Stimulated activated CD4-positive, alpha-beta T cell treated with anti-CD3 and anti-CD28 coated beads, Interleukin-2, amount 100 ng/mL, for 24 hours (primary cell): ENCODE measurements around the gene TOP2A.

Source experiments
- DNase-seq, 2 donors: peaks; one replicate each; pipeline ENCODE4 v3.0.0-alpha.2; 2020

Gene TOP2A, protein sequence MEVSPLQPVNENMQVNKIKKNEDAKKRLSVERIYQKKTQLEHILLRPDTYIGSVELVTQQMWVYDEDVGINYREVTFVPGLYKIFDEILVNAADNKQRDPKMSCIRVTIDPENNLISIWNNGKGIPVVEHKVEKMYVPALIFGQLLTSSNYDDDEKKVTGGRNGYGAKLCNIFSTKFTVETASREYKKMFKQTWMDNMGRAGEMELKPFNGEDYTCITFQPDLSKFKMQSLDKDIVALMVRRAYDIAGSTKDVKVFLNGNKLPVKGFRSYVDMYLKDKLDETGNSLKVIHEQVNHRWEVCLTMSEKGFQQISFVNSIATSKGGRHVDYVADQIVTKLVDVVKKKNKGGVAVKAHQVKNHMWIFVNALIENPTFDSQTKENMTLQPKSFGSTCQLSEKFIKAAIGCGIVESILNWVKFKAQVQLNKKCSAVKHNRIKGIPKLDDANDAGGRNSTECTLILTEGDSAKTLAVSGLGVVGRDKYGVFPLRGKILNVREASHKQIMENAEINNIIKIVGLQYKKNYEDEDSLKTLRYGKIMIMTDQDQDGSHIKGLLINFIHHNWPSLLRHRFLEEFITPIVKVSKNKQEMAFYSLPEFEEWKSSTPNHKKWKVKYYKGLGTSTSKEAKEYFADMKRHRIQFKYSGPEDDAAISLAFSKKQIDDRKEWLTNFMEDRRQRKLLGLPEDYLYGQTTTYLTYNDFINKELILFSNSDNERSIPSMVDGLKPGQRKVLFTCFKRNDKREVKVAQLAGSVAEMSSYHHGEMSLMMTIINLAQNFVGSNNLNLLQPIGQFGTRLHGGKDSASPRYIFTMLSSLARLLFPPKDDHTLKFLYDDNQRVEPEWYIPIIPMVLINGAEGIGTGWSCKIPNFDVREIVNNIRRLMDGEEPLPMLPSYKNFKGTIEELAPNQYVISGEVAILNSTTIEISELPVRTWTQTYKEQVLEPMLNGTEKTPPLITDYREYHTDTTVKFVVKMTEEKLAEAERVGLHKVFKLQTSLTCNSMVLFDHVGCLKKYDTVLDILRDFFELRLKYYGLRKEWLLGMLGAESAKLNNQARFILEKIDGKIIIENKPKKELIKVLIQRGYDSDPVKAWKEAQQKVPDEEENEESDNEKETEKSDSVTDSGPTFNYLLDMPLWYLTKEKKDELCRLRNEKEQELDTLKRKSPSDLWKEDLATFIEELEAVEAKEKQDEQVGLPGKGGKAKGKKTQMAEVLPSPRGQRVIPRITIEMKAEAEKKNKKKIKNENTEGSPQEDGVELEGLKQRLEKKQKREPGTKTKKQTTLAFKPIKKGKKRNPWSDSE (N-terminal part only)

DNA sequence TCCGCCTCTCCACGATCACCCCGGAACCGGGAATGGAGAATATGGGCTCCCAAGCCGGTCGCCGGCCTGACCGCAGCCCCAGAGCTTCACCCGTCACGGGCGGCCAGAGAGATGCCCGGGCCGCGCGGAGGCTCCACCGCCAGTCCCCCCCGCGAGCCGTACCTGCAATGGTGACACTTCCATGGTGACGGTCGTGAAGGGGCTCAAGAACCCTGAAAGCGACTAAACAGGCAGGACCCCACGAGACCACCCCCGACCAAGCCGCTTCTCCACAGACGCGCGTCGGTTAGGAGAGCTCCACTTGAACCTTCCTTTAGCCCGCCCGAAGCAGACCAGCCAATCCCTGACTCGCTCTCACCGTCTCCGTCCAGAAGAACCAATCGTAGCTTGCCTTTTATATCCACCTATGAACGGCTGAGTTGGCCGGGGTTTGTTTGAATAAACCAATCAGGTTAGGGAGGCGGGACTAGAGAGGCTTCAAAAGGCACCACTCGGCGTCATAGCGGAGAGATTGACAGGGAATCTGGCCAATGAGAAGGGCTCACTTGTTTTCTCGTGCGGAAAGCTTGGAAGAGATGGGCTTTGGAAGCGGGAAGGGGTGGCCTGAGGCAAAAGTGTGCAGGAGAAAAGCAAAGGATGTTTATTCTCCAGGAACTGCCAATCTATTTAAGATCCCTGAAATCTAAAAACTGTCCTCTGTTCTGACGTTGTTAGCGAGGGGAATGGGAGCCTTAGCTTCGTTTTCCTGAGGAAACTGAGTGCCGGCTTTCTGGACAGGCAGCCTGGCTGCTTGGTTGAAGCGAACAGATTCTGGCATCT is at the start of gene TOP2A:
TOP2A (minus strand) TSS at position 288 of the 819 bp plus-strand sequence; CDS start at position 183, 105 bp downstream.
- peak; percentile 91 to 94 for DNase-seq

- no peak for DNase-seq
These were observed 49.7 kb upstream of the TOP2A start for GRCh38 chr17:40467281-40467867.

DNA sequence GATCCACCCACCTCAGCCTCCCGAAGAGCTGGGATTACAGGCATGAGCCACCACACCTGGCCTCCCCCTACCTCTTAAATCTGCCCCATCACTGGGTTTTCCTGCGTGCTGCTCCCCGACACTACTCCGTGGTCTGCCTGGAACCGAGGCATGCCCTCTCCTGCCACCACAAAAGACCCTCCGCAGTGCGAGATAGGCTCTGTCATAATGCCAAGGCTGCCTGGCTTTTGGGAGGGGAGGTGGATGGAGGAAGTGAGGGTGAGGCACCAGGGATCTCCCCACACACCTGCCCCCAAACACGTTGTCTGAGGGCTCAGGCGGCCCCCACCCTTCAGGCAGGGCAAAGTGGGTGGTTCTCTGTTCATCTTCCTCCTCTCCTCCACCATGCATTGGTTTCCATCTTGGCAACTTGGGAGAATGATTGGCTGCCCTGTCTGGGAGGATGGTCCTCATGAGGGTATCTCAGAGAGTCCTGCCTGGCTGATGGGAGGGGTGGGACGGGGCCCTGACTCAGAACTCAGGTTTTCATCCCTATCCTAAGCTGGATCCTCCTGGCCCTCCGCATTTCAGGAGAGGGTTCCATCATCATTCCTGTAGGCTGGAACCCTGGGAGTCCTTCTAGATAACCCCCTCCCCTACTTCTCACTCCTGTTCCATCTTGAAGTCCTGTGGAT is 48.7 kb upstream of the TOP2A start:
- DNase-seq = no peak

DNA sequence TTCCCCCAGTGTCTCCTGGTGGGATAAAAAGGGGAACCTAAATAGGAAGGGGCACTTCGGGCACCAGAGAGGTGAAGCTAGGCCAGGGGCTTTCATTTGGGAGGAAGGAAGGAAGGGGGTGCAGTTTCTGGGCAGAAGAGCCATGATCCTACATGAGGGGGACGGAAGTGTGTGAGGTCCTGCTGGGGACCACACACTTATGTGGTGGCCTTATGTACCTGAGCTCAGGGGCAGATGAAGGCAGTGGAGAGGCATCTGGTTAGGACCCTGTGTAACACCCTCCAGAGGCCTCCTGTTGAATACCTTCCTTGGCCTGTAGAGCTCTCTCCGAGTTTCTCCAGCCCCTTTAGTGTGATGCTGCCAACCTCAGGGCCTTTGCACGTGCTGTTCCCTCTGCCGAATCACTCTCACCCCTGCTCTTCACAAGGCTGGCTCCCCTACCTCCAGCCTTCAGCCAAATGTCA is 46.7 kb upstream of the TOP2A start:
- no peak for DNase-seq

DNA sequence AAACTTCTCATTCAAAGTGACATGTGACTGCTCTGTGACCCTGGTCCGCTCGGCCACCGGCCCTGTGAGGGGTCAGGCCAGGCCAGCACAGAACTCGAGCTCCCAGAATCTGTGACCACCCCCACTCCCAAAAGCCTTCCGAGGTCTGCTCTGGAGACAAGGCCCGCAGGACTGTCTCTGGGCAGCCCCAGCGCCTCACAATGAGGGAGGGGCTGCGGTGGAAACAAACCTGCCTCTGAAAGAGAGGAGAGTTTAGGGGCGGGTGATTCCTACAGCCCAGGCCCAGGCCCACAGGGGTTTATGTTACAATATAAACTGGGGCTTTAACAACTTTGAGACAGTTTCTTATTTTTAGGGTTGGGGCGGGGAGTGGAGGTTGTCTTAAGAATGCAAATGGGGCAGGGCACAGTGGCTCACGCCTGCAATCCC is 45.4 kb upstream of the TOP2A start:
- no peak for DNase-seq

DNA sequence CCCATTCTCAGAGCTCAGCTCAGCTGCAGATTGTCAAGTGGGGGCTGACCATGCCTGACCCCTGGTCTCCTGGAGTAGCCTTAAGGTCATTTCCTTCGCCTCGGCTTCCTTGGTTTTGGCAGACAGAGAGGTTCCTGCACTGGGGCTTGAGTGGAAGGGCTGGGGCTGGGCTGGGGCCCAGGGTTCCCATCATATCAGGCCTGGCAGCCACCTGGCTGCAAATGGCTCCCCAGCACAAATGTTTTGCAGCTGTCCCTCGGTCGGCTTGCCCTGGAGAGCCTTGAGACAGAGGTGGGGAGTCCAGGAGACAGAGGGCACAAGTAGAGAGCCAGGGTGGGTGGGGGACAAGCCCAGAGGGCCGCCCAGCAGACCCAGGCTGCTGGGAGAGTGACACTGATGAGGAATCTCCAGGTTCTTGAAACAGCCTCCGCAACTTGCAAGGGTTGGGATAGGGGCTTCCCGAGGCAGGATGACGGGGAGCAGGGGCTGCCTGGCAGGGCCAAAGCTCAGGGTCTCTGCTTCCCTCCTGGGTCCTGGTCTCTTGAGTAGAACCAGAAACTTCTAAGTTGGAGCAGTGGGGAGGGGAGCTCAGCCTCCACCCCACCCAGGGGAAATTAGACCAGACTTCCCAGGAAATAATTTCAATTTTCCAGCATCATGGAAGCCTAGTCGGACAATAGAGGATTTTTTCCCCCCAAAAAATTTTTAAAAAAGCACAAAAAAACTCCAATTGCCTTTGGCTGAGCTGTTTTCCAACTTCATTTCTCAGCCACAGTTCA is 44.8 kb upstream of the TOP2A start:
- DNase-seq = no peak

GRCh38 chr17:40461732-40462342 is 44.1 kb upstream of the TOP2A start:
- DNase-seq = no peak

- no peak for DNase-seq
These were observed 43.5 kb upstream of the TOP2A start for GRCh38 chr17:40460968-40461731.

- no peak for DNase-seq
These were observed 42.9 kb upstream of the TOP2A start for GRCh38 chr17:40460604-40460967.

DNA sequence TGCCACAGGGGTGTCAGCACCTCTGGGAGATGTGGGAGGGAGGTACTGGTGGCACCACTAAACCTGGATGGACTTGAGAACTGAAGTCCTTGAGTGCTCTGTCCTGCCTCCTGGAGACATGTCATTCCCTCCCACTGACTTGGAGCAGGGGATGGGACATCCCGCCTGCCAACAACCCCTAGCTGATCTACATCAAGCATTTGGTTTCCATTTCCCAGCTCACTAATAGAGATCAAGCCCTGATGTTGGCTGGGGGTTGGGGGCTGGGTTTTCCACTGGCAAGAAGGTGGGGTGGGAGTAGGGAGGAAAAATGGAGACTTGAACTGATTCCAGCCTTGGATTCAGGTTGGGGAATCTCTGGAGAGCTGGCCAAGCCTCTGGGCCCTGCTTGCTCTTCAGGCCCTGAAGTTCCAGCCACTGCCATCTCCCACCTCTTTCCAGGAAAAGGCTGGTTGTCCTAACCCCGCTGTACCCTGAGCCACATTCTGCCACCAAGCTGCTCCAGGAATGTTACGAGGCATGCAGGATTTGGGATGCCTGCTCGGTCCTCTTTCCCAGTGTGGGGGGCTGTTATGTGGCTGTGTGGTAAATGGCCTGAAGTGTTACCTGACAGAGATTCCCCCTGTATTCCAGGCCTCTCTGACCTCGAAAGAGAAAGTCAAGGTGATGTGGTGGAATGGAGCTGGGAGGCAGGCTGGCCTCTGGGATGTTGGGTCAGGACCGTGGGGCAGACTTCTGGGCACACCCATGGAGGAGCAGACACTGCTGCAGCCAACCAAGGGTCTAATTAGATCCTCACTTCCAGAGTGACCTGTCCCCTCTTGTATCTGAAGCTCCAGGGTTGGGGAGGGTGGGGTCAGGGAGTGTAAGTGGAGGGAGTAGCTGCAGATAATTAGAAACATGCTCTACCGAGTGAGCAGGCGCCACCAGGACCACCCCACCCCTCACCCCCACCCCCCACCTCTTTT is 42.2 kb upstream of the TOP2A start:
- DNase-seq = no peak

DNA sequence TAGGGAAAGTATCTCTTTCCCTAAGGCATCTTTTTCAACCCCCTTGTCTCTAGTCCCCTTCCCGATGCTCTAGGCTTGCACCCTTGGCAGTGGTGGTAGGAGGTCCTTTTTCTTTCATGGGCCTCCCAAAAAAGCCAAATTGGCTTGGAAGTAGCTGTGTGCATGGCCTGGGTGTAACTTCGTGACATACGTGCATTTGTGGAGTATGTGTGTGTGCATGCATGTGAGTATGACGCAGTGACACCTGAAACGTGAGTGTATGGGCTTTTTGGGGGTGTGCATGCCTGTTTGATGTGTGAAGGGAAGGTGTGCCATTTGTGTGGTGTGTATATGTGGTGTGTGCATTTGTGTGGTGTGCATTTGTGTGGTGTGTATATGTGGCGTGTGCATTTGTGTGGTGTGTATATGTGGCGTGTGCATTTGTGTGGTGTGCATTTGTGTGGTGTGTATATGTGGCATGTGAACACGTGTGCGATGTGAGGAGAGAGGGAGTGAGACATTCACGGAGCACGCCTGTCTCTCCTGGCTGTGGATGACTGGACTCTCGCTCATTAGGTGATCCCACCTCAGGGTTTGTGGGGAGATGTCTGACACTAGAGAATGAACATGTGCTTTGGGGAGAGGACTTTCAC is 41.3 kb upstream of the TOP2A start:
- no peak for DNase-seq

GRCh38 chr17:40457964-40458791 is 40.5 kb upstream of the TOP2A start:
- DNase-seq = no peak

DNA sequence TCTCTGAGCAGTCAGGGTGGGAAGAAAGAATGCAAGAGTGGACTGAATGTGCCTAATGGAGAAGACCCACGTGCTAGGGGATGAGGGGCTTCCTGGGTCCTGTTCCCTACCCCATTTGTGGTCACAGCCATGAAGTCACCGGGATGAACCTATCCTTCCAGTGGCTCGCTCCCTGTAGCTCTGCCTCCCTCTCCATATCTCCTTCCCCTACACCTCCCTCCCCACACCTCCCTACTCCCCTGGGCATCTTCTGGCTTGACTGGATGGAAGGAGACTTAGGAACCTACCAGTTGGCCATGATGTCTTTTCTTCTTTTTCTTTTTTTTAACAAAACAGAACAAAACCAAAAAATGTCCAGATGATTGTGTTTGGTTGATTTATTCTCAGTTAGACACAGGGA is 39.7 kb upstream of the TOP2A start:
- DNase-seq = no peak

GRCh38 chr17:40456396-40456951 is 38.8 kb upstream of the TOP2A start:
- no peak for DNase-seq

GRCh38 chr17:40454613-40454995 is 36.9 kb upstream of the TOP2A start:
- no peak for DNase-seq
